ENCODE results near the gene UGT1A6. TPM values are rescaled to one million over a fixed set of nuclear protein-coding genes. Genes with fewer than 3 reads are reported as not detected.
"Not testable (repeated sequence)": the region's sequence is repeated elsewhere in the genome, so short reads cannot be mapped to it uniquely, and the experiment has no call there.

The UGT1A6 gene
- total RNA-seq, 1 donor from 2014 or later: not detected

GRCh38 chr2:233713262-233713615 is 20.5 kb downstream of the UGT1A6 start:
- no peak for TF ChIP-seq CTCF (IDR thresholded peaks at IDR 0.05)

DNA sequence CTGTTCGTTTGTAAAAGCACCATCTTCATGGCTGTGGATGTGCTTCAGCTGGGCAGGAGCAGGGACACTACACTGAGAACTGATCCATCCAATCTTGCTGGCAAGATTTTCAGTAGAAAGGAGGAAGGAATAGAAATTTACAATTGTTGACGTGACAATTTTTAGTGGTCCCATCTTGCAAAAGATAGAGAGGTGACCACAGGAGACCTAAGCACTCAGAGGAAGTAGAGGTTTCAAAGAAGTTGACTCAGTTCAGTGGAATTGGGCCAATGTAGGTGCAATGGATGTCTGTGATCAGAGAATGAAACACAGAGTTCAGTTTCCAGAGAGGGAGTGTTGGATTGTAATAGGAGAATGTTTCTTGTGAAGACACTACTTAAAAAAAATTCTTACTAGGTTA is 21.4 kb downstream of the UGT1A6 start:
- H3K27ac Mint-ChIP-seq: no peak overlapping the region
- ChIA-PET POLR2A (no interaction called here), CTCF (no interaction called here)
- peaks cover 4% of the 10 kb centered on the region for H3K4me1 Mint-ChIP-seq
- H3K36me3 Mint-ChIP-seq (ENCODE audit: low read depth): no peaks in the 10 kb centered on the region
- no peak overlapping the region for H3K4me3 Mint-ChIP-seq
- H3K27me3 Mint-ChIP-seq: peaks cover 25% of the 10 kb centered on the region
- DNase-seq (no peak), ATAC-seq (ENCODE audit: low read depth) (no peak)
- intact Hi-C loops (cut with micrococcal nuclease): loop anchor here (5.0 kb wide), 2 partner anchors 217 to 1107 kb away; no protein-coding TSS in a partner anchor
- TF ChIP-seq CTCF (IDR thresholded peaks at IDR 0.05): no peak
- H3K9me3 Mint-ChIP-seq: no peaks in the 10 kb centered on the region

More at GRCh38 chr2:233713262-233713615, 20.5 kb downstream of the UGT1A6 start:
- intact Hi-C loops (cut with micrococcal nuclease): loop anchor here (5.0 kb wide), 2 partner anchors 216 to 1106 kb away; no protein-coding TSS in a partner anchor
- no peaks in the 10 kb centered on the region for H3K9me3 Mint-ChIP-seq
- H3K27me3 Mint-ChIP-seq: peaks cover 26% of the 10 kb centered on the region
- ATAC-seq (ENCODE audit: low read depth) (no peak), DNase-seq (no peak)
- H3K4me1 Mint-ChIP-seq: peaks cover 4% of the 10 kb centered on the region
- POLR2A ChIA-PET: no interaction called here
- H3K36me3 Mint-ChIP-seq (ENCODE audit: low read depth): no peaks in the 10 kb centered on the region
- no peak overlapping the region for H3K4me3 Mint-ChIP-seq
- no peak overlapping the region for H3K27ac Mint-ChIP-seq
- CTCF ChIA-PET: no interaction called here

GRCh38 chr2:233718552-233718951 is 25.9 kb downstream of the UGT1A6 start, which contains the start of gene UGT1A4:
Gene UGT1A4, plus strand, starts transcription at chr2:233718736. Its CDS starts 85 bp downstream, at chr2:233718821.
- H3K4me3 Mint-ChIP-seq: no peak within 1 kb of the TSS
- no peaks in the 10 kb centered on the region for H3K9me3 Mint-ChIP-seq
- no peaks in the 10 kb centered on the region for H3K4me1 Mint-ChIP-seq
- TF ChIP-seq CTCF (IDR thresholded peaks at IDR 0.05): no peak
- ATAC-seq (ENCODE audit: low read depth) (no peak), DNase-seq (no peak)
- H3K27ac Mint-ChIP-seq: no peak within 1 kb of the TSS
- intact Hi-C loops (cut with micrococcal nuclease): no loop called here
- peaks cover 23% of the 10 kb centered on the region for H3K27me3 Mint-ChIP-seq
- ChIA-PET CTCF (no interaction called here), POLR2A (no interaction called here)
- no peaks in the 10 kb centered on the region for H3K36me3 Mint-ChIP-seq (ENCODE audit: low read depth)

- POLR2A ChIA-PET: no interaction called here
- no peaks in the 10 kb centered on the region for H3K9me3 Mint-ChIP-seq
- H3K27me3 Mint-ChIP-seq: peaks cover 8% of the 10 kb centered on the region
- no peaks in the 10 kb centered on the region for H3K36me3 Mint-ChIP-seq (ENCODE audit: low read depth)
- DNase-seq (no peak), ATAC-seq (ENCODE audit: low read depth) (no peak)
- H3K4me3 Mint-ChIP-seq: no peak within 1 kb of the TSS
- intact Hi-C loops (cut with micrococcal nuclease): no loop called here
- no peaks in the 10 kb centered on the region for H3K4me1 Mint-ChIP-seq
- CTCF ChIA-PET: no interaction called here
- TF ChIP-seq CTCF (IDR thresholded peaks at IDR 0.05): no peak
- H3K27ac Mint-ChIP-seq: no peak within 1 kb of the TSS
Measured at GRCh38 chr2:233728723-233729301, 36.1 kb downstream of the UGT1A6 start, which contains the start of gene UGT1A3. Gene UGT1A3, plus strand, starts transcription at chr2:233729042. Its CDS starts 85 bp downstream, at chr2:233729127.

DNA sequence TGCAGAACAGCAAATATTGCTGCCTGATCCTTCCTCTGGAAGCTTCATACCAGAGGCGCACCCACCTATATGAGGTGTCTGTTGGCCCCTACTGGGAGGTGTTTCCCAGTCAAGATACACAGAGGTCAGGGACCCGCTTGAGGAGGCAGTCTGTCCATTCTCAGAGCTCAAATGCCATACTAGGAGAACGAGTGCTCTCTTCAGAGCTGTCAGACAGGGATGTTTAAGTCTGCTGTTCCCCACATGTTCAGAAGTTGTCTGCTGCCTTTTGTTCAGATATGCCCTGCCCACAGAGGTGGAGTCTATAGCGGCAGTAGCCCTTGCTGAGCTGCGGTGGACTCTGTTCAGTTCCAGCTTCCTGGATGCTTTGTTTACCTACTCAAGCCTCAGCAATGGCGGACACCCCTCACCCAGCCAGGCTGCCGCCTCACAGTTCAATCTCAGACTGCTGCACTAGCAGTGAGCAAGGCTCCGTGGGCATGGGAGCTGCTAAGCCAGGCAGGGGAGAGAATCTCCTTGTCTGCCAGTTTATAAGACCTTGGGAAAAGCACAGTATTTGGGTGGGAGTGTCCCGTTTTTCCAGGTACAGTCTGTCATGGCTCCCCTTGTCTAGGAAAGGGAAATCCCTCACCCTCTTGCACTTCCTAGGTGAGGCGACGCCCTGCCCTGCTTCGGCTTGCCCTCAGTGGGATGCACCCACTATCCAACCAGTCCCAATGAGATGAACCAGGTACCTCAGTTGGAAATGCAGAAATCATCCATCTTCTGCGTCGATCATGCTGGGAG is 44.4 kb downstream of the UGT1A6 start:
- H3K9me3 Mint-ChIP-seq; POLR2A ChIA-PET; H3K36me3 Mint-ChIP-seq (ENCODE audit: low read depth); ATAC-seq (ENCODE audit: low read depth); H3K4me3 Mint-ChIP-seq; DNase-seq; H3K4me1 Mint-ChIP-seq; intact Hi-C loops (cut with micrococcal nuclease); CTCF ChIA-PET; H3K27ac Mint-ChIP-seq: not testable (repeated sequence)
- peaks cover 38% of the 10 kb centered on the region for H3K27me3 Mint-ChIP-seq
